ENCODE measurements around the gene GRK5. TPM values are rescaled to one million over a fixed set of nuclear protein-coding genes. Genes with fewer than 3 reads are reported as not detected.

The GRK5 gene
- total and polyA plus RNA-seq, 4 donors: 73.8 to 112 (median 101) TPM

Small RNA genes within 50 kb of the gene (microRNA-seq; reads per million reads assigned to microRNA genes)
- 0 reads per million in 2 donors for gene MIR4681

Other genes with a start within 250 kb of the GRK5 start
- 1 to 10 TPM; 1.4 to 1.9 TPM for gene NANOS1, start 177.9 kb upstream of the GRK5 start, total RNA-seq
- gene NANOS1, start 177.9 kb upstream of the GRK5 start, polyA plus RNA-seq: 1 to 10 TPM; 1.0 to 1.3 TPM
- gene EIF3A, start 126.8 kb upstream of the GRK5 start, total RNA-seq: 10 to 100 TPM; 86.7 to 95.1 TPM
- 10 to 100 TPM; 46.9 to 56.7 TPM for gene EIF3A, start 126.8 kb upstream of the GRK5 start, polyA plus RNA-seq
- gene DENND10, start 103.5 kb upstream of the GRK5 start, total RNA-seq: 10 to 100 TPM; 18.5 to 28.8 TPM
- gene DENND10, start 103.5 kb upstream of the GRK5 start, polyA plus RNA-seq: 10 to 100 TPM; 15.2 to 28.2 TPM
- 10 to 100 TPM; 11.6 to 13.4 TPM for gene SFXN4, start 41.9 kb upstream of the GRK5 start, total RNA-seq
- 10 to 100 TPM; 20.7 to 49.8 TPM for gene SFXN4, start 41.9 kb upstream of the GRK5 start, polyA plus RNA-seq
- 10 to 100 TPM; 76.3 to 81.8 TPM for gene PRDX3, start 28.8 kb upstream of the GRK5 start, total RNA-seq
- 100 to 1,000 TPM; 101 to 158 TPM for gene PRDX3, start 28.8 kb upstream of the GRK5 start, polyA plus RNA-seq

Measured in aorta (tissue), 4 donors.